Esophagus muscularis mucosa (tissue), 4 donors: ENCODE data around the gene NRXN2. TPM values are rescaled to one million over a fixed set of nuclear protein-coding genes. Genes with fewer than 3 reads are reported as not detected.

Experiments
- DNase-seq: peaks from one replicate; pipeline ENCODE4 v3.0.0-alpha.2; 2017; ENCODE audit errors: extremely low spot score
- H3K27ac ChIP-seq, 4 donors: fragments of 200-600 bp; sonication (generic); replicated peaks in 1 of 4; 1 replicate in 3 of 4; 2 replicates in 1 of 4; pipeline ENCODE4 v1.5.1; 2016 to 2019; ENCODE audit warnings: mild to moderate bottlenecking in 1 of 4
- H3K27me3 ChIP-seq, 4 donors: fragments of 200-600 bp; sonication (generic); one replicate each; pipeline versions ENCODE4 v1.5.1 to v1.6.0; 2016 to 2019
- H3K36me3 ChIP-seq, 4 donors: fragments of 200-600 bp; sonication (generic); one replicate each; pipeline ENCODE4 v1.5.1; 2016 to 2019
- H3K4me1 ChIP-seq, 4 donors: fragments of 200-600 bp; sonication (generic); one replicate each; pipeline ENCODE4 v1.5.1; 2016 to 2019
- H3K4me3 ChIP-seq, 4 donors: fragments of 200-600 bp; sonication (generic); 1 replicate in 2 of 4; 2 replicates in 2 of 4; pipeline ENCODE4 v1.5.1; 2016 to 2019; ENCODE audit warnings: mild to moderate bottlenecking in 4 of 4, moderate library complexity in 1 of 4
- H3K9me3 ChIP-seq, 4 donors: fragments of 200-600 bp; sonication (generic); 1 replicate in 3 of 4; 2 replicates in 1 of 4; pipeline ENCODE4 v1.5.1; 2016 to 2019
- EP300 ChIP-seq: sonication (generic); formaldehyde crosslinking; IDR thresholded peaks from one replicate; pipeline ENCODE4 v1.6.1; 2017; ENCODE audit warnings: antibody characterized with exemption
- POLR2A ChIP-seq: fragments of 450-650 bp; IDR thresholded peaks from one replicate; pipeline ENCODE4 v1.6.1; 2017; ENCODE audit warnings: antibody characterized with exemption, moderate library complexity, mild to moderate bottlenecking, low read depth
- POLR2AphosphoS5 ChIP-seq, 2 donors: sonication (generic); formaldehyde crosslinking; IDR thresholded peaks; one replicate each; pipeline ENCODE4 v1.6.1; 2017; ENCODE audit warnings: antibody characterized with exemption in 2 of 2
- WGBS: methylation state at CpG from one replicate; pipeline ENCODE4 v1.1.5; 2018; 5-methylcytosine and 5-hydroxymethylcytosine counted together
- intact Hi-C: fragments of 100-400 bp; cut with DNase I; formaldehyde crosslinking; loops from one replicate; pipeline ENCODE4 v1.15.1; 2023
- total RNA-seq, 4 donors: library from RNA; depleted of rRNA; stranded (reverse); fragments of >200 nt; gene quantifications; one replicate each; pipeline versions ENCODE4 v1.1.0 to v1.2.1, GENCODE V29; 2016
- TF ChIP-seq, protein P1 (sequence below), 3 experiments: fragments of 200-600 bp in 2 of 3; fragments of 450-650 bp in 1 of 3; sonication (generic) in 2 of 3; IDR thresholded peaks; one replicate each; pipeline ENCODE4 v1.5.1; 2017 to 2019; ENCODE audit warnings: antibody characterized with exemption in 3 of 3, mild to moderate bottlenecking in 2 of 3, moderate library complexity in 1 of 3

NRXN2 gene
- total RNA-seq, 4 donors from 2014 or later: 2.1 to 12.9 (median 4.3) TPM

DNA sequence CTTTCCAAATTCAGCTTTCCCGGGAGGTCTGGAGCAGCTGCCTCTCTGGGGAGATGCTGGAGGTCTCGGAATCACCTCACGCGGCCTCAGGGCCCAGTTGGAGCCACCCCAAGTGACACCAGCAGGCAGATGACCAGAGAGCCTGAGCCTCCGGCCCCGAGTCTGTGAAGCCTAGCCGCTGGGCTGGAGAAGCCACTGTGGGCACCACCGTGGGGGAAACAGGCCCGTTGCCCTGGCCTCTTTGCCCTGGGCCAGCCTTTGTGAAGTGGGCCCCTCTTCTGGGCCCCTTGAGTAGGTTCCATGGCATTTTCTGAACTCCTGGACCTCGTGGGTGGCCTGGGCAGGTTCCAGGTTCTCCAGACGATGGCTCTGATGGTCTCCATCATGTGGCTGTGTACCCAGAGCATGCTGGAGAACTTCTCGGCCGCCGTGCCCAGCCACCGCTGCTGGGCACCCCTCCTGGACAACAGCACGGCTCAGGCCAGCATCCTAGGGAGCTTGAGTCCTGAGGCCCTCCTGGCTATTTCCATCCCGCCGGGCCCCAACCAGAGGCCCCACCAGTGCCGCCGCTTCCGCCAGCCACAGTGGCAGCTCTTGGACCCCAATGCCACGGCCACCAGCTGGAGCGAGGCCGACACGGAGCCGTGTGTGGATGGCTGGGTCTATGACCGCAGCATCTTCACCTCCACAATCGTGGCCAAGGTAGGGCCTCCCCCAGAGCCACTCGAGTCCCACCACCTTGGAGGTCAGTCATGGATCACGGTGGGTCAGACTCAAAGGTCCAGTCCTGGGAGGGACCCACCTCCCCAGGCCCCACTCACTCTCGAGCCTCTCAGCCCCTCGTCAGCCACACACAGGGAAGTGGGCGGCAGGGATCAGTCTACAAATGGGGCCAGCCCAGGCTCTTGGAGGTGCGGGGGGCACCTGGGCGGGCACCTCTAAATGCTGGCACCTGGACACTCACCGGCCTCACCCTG lies 131.5 kb downstream of the NRXN2 start:
- TF ChIP-seq POLR2A (no peak), POLR2AphosphoS5 (IDR thresholded peaks at IDR 0.05) (no peak)
- 85% methylated on average over 19 of the region's 36 CpGs for WGBS

DNA sequence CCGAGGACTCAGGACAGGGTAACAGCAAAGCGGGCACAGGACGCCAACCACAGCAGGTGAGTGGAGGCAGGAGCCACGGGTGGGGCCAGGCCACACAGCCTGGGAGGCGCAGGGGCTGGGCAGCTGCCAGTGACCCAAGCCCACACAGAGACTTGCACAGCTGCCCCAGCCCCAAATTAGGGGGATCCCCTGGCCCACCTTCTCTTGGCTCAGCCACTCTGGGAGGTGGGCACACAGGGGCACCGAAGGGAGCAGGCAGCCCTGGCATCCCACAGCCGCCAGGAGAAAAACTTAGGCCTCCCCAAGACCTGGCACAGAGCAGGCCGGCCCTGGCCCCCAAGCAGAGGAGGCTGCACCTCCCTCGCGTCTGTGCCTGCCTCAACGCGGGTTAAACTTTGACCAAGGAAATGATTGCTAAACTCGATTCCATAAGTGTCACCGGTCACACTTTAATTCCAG lies 132.2 kb downstream of the NRXN2 start, which contains the start of gene SLC22A12:
Gene SLC22A12 (plus strand): TSS at position 458 of the 459 bp plus-strand sequence. CDS start 337 bp downstream, outside the sequence.
- Histone ChIP-seq H3K27ac (no peak within 1 kb of the TSS), H3K4me3 (no peak within 1 kb of the TSS), H3K36me3 (no peaks in the 10 kb centered on the region), H3K4me1 (no peaks in the 10 kb centered on the region), H3K27me3 (no peaks in the 10 kb centered on the region), H3K9me3 (peaks cover 0 to 16% (median 7%) of the 10 kb centered on the region in 4 donors)
- TF ChIP-seq POLR2A (no peak), EP300 (no peak), POLR2AphosphoS5 (IDR thresholded peaks at IDR 0.05) (no peak)
- 77% methylated on average over 11 of the region's 14 CpGs for WGBS
- intact Hi-C loops: no loop called here
- DNase-seq: no peak

More for the DNA sequence above, 131.5 kb downstream of the NRXN2 start:
- no peaks in the 10 kb centered on the region for H3K36me3 ChIP-seq
- peaks cover 0 to 16% (median 7%) of the 10 kb centered on the region in 4 donors for H3K9me3 ChIP-seq
- H3K4me1 ChIP-seq: no peaks in the 10 kb centered on the region
- no peak overlapping the region for H3K4me3 ChIP-seq
- intact Hi-C loops: no loop called here
- DNase-seq: no peak
- no peak overlapping the region for H3K27ac ChIP-seq
- no peaks in the 10 kb centered on the region for H3K27me3 ChIP-seq

DNA sequence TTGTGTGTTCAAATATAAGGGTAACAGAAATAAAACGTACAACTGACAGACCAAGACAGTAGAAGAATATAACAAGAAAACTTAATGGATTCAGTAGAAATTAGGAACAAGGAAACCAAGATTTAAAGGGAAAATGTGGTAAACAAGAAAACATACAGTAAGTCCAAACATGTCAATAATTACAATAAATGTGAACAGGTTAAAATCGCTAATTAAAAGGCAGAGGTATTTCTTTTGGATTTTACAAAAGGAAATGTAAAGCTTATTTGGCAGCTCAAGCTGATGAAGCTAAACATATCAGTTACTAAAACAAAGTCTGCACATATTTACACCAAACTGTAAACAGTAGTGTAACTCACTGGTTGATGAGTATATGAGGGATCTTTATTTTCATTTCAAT lies 134.3 kb downstream of the NRXN2 start:
- WGBS: 88% methylated on average over 2 of the region's 2 CpGs
- DNase-seq: no peak
- Histone ChIP-seq H3K36me3 (no peaks in the 10 kb centered on the region), H3K4me1 (no peaks in the 10 kb centered on the region), H3K27ac (no peak overlapping the region), H3K27me3 (no peaks in the 10 kb centered on the region), H3K9me3 (peaks cover 0 to 16% (median 7%) of the 10 kb centered on the region in 4 donors), H3K4me3 (no peak overlapping the region)
- intact Hi-C loops: no loop called here
- TF ChIP-seq POLR2AphosphoS5 (IDR thresholded peaks at IDR 0.05) (no peak), EP300 (no peak), POLR2A (no peak)
- TF ChIP-seq, protein P1, sequence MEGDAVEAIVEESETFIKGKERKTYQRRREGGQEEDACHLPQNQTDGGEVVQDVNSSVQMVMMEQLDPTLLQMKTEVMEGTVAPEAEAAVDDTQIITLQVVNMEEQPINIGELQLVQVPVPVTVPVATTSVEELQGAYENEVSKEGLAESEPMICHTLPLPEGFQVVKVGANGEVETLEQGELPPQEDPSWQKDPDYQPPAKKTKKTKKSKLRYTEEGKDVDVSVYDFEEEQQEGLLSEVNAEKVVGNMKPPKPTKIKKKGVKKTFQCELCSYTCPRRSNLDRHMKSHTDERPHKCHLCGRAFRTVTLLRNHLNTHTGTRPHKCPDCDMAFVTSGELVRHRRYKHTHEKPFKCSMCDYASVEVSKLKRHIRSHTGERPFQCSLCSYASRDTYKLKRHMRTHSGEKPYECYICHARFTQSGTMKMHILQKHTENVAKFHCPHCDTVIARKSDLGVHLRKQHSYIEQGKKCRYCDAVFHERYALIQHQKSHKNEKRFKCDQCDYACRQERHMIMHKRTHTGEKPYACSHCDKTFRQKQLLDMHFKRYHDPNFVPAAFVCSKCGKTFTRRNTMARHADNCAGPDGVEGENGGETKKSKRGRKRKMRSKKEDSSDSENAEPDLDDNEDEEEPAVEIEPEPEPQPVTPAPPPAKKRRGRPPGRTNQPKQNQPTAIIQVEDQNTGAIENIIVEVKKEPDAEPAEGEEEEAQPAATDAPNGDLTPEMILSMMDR (IDR thresholded peaks at IDR 0.05): no peak

DNA sequence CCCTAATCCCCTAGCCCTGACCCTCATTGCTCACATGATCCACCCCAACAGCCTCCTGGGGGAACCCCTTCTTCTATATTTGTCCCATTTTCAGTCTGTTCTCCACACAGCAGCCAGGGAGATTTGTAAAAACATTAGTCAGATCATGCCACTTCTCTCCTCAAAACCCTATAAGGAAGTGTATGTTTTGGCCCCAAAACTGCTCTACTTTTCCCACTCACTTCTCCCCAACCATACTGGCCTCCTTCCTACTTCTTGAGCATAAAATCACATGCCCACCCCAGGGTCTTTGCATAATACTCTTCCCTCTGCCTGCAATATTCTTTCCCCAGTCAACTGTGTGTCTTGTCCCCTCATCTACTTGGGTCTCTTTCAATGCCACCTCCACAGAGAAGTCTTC lies 136.6 kb downstream of the NRXN2 start:
- no peaks in the 10 kb centered on the region for H3K36me3 ChIP-seq
- TF ChIP-seq POLR2A (no peak), EP300 (no peak), POLR2AphosphoS5 (IDR thresholded peaks at IDR 0.05) (no peak)
- TF ChIP-seq, protein P1 (IDR thresholded peaks at IDR 0.05): no peak
- no peak overlapping the region for H3K27ac ChIP-seq
- DNase-seq: no peak
- H3K4me1 ChIP-seq: no peaks in the 10 kb centered on the region
- peaks cover 0 to 16% (median 7%) of the 10 kb centered on the region in 4 donors for H3K9me3 ChIP-seq
- H3K4me3 ChIP-seq: no peak overlapping the region
- intact Hi-C loops: no loop called here
- H3K27me3 ChIP-seq: no peaks in the 10 kb centered on the region

DNA sequence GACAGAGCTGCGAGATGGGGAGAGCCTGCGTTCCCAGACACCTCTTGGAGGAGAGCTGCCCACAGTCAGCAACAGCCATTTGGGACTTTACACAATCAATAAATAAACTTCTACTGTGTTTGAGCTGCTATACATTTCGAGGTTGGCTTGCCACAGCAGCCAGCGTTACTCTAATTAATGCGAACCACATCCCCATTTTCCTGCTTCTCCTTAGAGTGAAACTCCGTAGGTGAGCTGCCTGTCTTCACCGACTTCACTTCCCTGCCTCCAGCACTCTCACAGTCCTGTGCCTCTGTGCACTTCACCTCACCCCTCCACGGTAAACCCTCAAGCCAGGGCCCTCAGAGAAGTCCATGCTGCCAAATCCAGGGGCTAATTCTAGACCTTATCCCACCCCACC lies 137.8 kb downstream of the NRXN2 start:
- Histone ChIP-seq H3K4me1 (no peaks in the 10 kb centered on the region), H3K27me3 (no peaks in the 10 kb centered on the region), H3K9me3 (peaks cover 0 to 16% (median 7%) of the 10 kb centered on the region in 4 donors), H3K36me3 (no peaks in the 10 kb centered on the region), H3K4me3 (no peak overlapping the region), H3K27ac (no peak overlapping the region)
- TF ChIP-seq POLR2A (no peak), POLR2AphosphoS5 (IDR thresholded peaks at IDR 0.05) (no peak), EP300 (no peak)
- TF ChIP-seq, protein P1 (IDR thresholded peaks at IDR 0.05): no peak
- no peak for DNase-seq
- intact Hi-C loops: no loop called here
- 60% methylated on average over 8 of the region's 8 CpGs for whole genome bisulfite sequencing
